ENCODE measurements around the gene DCPS. TPM values are rescaled to one million over a fixed set of nuclear protein-coding genes. Genes with fewer than 3 reads are reported as not detected.

The DCPS gene
- total RNA-seq, 1 experiment from 2014 or later: 31.2 TPM

GRCh38 chr11:126340960-126341606 lies 37.2 kb downstream of the DCPS start:
- POLR2A ChIA-PET (ENCODE audit: low non-redundant PET): no interaction called here
- TF ChIP-seq CTCF (conservative IDR thresholded peaks at IDR 0.05; ENCODE audit: low read depth, low read length) (no peak), EZH2 (IDR thresholded peaks at IDR 0.05; ENCODE audit: borderline replicate concordance, low read depth, low read length, poor library complexity, severe bottlenecking) (no peak)
- H3K9me3 ChIP-seq (ENCODE audit: low read depth, low read length, poor library complexity, severe bottlenecking): no peaks in the 10 kb centered on the region
- H3K4me1 ChIP-seq (ENCODE audit: insufficient read depth, low read length, poor library complexity, severe bottlenecking): peaks cover 28% of the 10 kb centered on the region
- H3K36me3 ChIP-seq (ENCODE audit: insufficient read depth, low read length, poor library complexity, severe bottlenecking): no peaks in the 10 kb centered on the region
- no peaks in the 10 kb centered on the region for H3K27me3 ChIP-seq (replicated peaks; ENCODE audit: insufficient read depth, low read depth, low read length, poor library complexity)
- no TSS peak for BruUV-seq (replicated peaks)
- CTCF ChIA-PET: no interaction called here
- peak; percentile 23 for DNase-seq (ENCODE audit: low spot score)
- peak overlapping the region; percentile 63 for H3K27ac ChIP-seq (ENCODE audit: low read depth, low read length, poor library complexity, severe bottlenecking)
- intact Hi-C loops (cut with micrococcal nuclease; ENCODE audit: unreplicated experiment): no loop called here
- no peak overlapping the region for H3K4me3 ChIP-seq (ENCODE audit: low read depth, low read length, poor library complexity, severe bottlenecking)

- intact Hi-C loops (cut with micrococcal nuclease; ENCODE audit: unreplicated experiment): no loop called here
- no peak for TF ChIP-seq EZH2 (IDR thresholded peaks at IDR 0.05; ENCODE audit: borderline replicate concordance, low read depth, low read length, poor library complexity, severe bottlenecking)
- no peak for TF ChIP-seq CTCF (conservative IDR thresholded peaks at IDR 0.05; ENCODE audit: low read depth, low read length)
- Histone ChIP-seq H3K27ac (ENCODE audit: low read depth, low read length, poor library complexity, severe bottlenecking) (peak overlapping the region; percentile 63), H3K9me3 (ENCODE audit: low read depth, low read length, poor library complexity, severe bottlenecking) (no peaks in the 10 kb centered on the region), H3K36me3 (ENCODE audit: insufficient read depth, low read length, poor library complexity, severe bottlenecking) (no peaks in the 10 kb centered on the region), H3K27me3 (replicated peaks; ENCODE audit: insufficient read depth, low read depth, low read length, poor library complexity) (no peaks in the 10 kb centered on the region), H3K4me3 (ENCODE audit: low read depth, low read length, poor library complexity, severe bottlenecking) (no peak overlapping the region), H3K4me1 (ENCODE audit: insufficient read depth, low read length, poor library complexity, severe bottlenecking) (peaks cover 35% of the 10 kb centered on the region)
- POLR2A ChIA-PET (ENCODE audit: low non-redundant PET): interaction anchor here (0.6 kb wide), 1 partner anchor 454 kb away, joined by 3 read pairs; the partner anchor contains the start of gene HYLS1
- no TSS peak for BruUV-seq (replicated peaks)
- peak; percentile 94 for DNase-seq (ENCODE audit: low spot score)
- CTCF ChIA-PET: no interaction called here
Measured at GRCh38 chr11:126341760-126342161, 37.9 kb downstream of the DCPS start.

GRCh38 chr11:126343051-126343450 lies 39.2 kb downstream of the DCPS start:
- H3K27ac ChIP-seq (ENCODE audit: low read depth, low read length, poor library complexity, severe bottlenecking): peak overlapping the region; percentile 10
- TF ChIP-seq EZH2 (IDR thresholded peaks at IDR 0.05; ENCODE audit: borderline replicate concordance, low read depth, low read length, poor library complexity, severe bottlenecking) (no peak), CTCF (conservative IDR thresholded peaks at IDR 0.05; ENCODE audit: low read depth, low read length) (no peak)
- H3K36me3 ChIP-seq (ENCODE audit: insufficient read depth, low read length, poor library complexity, severe bottlenecking): no peaks in the 10 kb centered on the region
- BruUV-seq (replicated peaks): no TSS peak
- no peak for DNase-seq (ENCODE audit: low spot score)
- no peaks in the 10 kb centered on the region for H3K9me3 ChIP-seq (ENCODE audit: low read depth, low read length, poor library complexity, severe bottlenecking)
- CTCF ChIA-PET: no interaction called here
- H3K4me3 ChIP-seq (ENCODE audit: low read depth, low read length, poor library complexity, severe bottlenecking): no peak overlapping the region
- POLR2A ChIA-PET (ENCODE audit: low non-redundant PET): no interaction called here
- no peaks in the 10 kb centered on the region for H3K27me3 ChIP-seq (replicated peaks; ENCODE audit: insufficient read depth, low read depth, low read length, poor library complexity)
- intact Hi-C loops (cut with micrococcal nuclease; ENCODE audit: unreplicated experiment): no loop called here
- H3K4me1 ChIP-seq (ENCODE audit: insufficient read depth, low read length, poor library complexity, severe bottlenecking): peaks cover 38% of the 10 kb centered on the region
